Measurements from ENCODE around the gene GPC4. TPM values are rescaled to one million over a fixed set of nuclear protein-coding genes. Genes with fewer than 3 reads are reported as not detected.

Gene GPC4
- total and polyA plus RNA-seq, 2 experiments from 2014 or later = 124 to 183 TPM

DNA sequence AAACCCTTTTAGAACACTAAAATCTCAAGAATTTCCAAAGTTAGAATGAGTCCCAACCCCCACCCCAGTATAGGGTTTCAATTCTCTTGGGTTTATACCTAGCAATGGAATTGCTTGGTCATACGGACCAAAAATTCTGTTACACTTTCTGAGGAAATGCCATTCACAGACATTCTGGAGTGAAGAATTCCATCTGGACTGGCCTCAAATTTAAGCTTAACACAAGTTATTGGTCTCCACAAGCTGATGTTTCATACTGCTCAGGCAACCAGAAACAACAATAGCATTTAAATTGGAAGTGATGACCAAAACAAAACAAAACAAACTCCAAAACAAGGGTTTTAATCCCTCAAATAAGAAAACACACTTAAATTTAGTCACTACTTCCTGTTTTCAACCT, 51.1 kb downstream of the GPC4 start:
- TF ChIP-seq ZNF114 (CRISPR knock-in tag; IDR thresholded peaks at IDR 0.05) = no peak
- no peak for TF ChIP-seq CREB1 (CRISPR knock-in tag; IDR thresholded peaks at IDR 0.05; ENCODE audit: low read depth)
- TF ChIP-seq POLR2AphosphoS5 (IDR thresholded peaks at IDR 0.05; ENCODE audit: low read depth) = no peak
- TF ChIP-seq, protein P1, sequence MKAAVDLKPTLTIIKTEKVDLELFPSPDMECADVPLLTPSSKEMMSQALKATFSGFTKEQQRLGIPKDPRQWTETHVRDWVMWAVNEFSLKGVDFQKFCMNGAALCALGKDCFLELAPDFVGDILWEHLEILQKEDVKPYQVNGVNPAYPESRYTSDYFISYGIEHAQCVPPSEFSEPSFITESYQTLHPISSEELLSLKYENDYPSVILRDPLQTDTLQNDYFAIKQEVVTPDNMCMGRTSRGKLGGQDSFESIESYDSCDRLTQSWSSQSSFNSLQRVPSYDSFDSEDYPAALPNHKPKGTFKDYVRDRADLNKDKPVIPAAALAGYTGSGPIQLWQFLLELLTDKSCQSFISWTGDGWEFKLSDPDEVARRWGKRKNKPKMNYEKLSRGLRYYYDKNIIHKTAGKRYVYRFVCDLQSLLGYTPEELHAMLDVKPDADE (IDR thresholded peaks at IDR 0.05) = no peak
- no peak for TF ChIP-seq JUNB (IDR thresholded peaks at IDR 0.05; ENCODE audit: unreplicated experiment)
- no peak for TF ChIP-seq EZH2phosphoT487 (IDR thresholded peaks at IDR 0.05; ENCODE audit: unreplicated experiment)
- TF ChIP-seq ZNF331 (CRISPR knock-in tag; IDR thresholded peaks at IDR 0.05; ENCODE audit: low read depth) = no peak
- TF ChIP-seq, protein P2, sequence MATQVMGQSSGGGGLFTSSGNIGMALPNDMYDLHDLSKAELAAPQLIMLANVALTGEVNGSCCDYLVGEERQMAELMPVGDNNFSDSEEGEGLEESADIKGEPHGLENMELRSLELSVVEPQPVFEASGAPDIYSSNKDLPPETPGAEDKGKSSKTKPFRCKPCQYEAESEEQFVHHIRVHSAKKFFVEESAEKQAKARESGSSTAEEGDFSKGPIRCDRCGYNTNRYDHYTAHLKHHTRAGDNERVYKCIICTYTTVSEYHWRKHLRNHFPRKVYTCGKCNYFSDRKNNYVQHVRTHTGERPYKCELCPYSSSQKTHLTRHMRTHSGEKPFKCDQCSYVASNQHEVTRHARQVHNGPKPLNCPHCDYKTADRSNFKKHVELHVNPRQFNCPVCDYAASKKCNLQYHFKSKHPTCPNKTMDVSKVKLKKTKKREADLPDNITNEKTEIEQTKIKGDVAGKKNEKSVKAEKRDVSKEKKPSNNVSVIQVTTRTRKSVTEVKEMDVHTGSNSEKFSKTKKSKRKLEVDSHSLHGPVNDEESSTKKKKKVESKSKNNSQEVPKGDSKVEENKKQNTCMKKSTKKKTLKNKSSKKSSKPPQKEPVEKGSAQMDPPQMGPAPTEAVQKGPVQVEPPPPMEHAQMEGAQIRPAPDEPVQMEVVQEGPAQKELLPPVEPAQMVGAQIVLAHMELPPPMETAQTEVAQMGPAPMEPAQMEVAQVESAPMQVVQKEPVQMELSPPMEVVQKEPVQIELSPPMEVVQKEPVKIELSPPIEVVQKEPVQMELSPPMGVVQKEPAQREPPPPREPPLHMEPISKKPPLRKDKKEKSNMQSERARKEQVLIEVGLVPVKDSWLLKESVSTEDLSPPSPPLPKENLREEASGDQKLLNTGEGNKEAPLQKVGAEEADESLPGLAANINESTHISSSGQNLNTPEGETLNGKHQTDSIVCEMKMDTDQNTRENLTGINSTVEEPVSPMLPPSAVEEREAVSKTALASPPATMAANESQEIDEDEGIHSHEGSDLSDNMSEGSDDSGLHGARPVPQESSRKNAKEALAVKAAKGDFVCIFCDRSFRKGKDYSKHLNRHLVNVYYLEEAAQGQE (IDR thresholded peaks at IDR 0.05; ENCODE audit: unreplicated experiment) = no peak
- TF ChIP-seq, protein P3, sequence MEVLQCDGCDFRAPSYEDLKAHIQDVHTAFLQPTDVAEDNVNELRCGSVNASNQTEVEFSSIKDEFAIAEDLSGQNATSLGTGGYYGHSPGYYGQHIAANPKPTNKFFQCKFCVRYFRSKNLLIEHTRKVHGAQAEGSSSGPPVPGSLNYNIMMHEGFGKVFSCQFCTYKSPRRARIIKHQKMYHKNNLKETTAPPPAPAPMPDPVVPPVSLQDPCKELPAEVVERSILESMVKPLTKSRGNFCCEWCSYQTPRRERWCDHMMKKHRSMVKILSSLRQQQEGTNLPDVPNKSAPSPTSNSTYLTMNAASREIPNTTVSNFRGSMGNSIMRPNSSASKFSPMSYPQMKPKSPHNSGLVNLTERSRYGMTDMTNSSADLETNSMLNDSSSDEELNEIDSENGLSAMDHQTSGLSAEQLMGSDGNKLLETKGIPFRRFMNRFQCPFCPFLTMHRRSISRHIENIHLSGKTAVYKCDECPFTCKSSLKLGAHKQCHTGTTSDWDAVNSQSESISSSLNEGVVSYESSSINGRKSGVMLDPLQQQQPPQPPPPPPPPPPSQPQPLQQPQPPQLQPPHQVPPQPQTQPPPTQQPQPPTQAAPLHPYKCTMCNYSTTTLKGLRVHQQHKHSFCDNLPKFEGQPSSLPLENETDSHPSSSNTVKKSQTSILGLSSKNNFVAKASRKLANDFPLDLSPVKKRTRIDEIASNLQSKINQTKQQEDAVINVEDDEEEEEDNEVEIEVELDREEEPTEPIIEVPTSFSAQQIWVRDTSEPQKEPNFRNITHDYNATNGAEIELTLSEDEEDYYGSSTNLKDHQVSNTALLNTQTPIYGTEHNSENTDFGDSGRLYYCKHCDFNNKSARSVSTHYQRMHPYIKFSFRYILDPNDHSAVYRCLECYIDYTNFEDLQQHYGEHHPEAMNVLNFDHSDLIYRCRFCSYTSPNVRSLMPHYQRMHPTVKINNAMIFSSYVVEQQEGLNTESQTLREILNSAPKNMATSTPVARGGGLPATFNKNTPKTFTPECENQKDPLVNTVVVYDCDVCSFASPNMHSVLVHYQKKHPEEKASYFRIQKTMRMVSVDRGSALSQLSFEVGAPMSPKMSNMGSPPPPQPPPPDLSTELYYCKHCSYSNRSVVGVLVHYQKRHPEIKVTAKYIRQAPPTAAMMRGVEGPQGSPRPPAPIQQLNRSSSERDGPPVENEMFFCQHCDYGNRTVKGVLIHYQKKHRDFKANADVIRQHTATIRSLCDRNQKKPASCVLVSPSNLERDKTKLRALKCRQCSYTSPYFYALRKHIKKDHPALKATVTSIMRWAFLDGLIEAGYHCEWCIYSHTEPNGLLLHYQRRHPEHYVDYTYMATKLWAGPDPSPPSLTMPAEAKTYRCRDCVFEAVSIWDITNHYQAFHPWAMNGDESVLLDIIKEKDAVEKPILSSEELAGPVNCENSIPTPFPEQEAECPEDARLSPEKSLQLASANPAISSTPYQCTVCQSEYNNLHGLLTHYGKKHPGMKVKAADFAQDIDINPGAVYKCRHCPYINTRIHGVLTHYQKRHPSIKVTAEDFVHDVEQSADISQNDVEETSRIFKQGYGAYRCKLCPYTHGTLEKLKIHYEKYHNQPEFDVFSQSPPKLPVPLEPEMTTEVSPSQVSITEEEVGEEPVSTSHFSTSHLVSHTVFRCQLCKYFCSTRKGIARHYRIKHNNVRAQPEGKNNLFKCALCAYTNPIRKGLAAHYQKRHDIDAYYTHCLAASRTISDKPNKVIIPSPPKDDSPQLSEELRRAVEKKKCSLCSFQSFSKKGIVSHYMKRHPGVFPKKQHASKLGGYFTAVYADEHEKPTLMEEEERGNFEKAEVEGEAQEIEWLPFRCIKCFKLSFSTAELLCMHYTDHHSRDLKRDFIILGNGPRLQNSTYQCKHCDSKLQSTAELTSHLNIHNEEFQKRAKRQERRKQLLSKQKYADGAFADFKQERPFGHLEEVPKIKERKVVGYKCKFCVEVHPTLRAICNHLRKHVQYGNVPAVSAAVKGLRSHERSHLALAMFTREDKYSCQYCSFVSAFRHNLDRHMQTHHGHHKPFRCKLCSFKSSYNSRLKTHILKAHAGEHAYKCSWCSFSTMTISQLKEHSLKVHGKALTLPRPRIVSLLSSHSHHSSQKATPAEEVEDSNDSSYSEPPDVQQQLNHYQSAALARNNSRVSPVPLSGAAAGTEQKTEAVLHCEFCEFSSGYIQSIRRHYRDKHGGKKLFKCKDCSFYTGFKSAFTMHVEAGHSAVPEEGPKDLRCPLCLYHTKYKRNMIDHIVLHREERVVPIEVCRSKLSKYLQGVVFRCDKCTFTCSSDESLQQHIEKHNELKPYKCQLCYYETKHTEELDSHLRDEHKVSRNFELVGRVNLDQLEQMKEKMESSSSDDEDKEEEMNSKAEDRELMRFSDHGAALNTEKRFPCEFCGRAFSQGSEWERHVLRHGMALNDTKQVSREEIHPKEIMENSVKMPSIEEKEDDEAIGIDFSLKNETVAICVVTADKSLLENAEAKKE (CRISPR knock-in tag; IDR thresholded peaks at IDR 0.05) = no peak
- TF ChIP-seq NANOG (IDR thresholded peaks at IDR 0.05; ENCODE audit: borderline replicate concordance) = no peak
- TF ChIP-seq, protein P4, sequence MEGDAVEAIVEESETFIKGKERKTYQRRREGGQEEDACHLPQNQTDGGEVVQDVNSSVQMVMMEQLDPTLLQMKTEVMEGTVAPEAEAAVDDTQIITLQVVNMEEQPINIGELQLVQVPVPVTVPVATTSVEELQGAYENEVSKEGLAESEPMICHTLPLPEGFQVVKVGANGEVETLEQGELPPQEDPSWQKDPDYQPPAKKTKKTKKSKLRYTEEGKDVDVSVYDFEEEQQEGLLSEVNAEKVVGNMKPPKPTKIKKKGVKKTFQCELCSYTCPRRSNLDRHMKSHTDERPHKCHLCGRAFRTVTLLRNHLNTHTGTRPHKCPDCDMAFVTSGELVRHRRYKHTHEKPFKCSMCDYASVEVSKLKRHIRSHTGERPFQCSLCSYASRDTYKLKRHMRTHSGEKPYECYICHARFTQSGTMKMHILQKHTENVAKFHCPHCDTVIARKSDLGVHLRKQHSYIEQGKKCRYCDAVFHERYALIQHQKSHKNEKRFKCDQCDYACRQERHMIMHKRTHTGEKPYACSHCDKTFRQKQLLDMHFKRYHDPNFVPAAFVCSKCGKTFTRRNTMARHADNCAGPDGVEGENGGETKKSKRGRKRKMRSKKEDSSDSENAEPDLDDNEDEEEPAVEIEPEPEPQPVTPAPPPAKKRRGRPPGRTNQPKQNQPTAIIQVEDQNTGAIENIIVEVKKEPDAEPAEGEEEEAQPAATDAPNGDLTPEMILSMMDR (conservative IDR thresholded peaks at IDR 0.05; ENCODE audit: low read depth in 2 of 2) = no peak

More for the DNA sequence above, 51.1 kb downstream of the GPC4 start:
- H4K20me1 ChIP-seq (replicated peaks; ENCODE audit: insufficient read depth) = peaks cover 50% of the 10 kb centered on the region
- Mint-ChIP-seq H3K4me1 (peaks cover 61% of the 10 kb centered on the region), H3K27ac (no peak overlapping the region), H3K9me3 (no peaks in the 10 kb centered on the region), H3K36me3 (ENCODE audit: low read depth) (no peaks in the 10 kb centered on the region; the same call in 2 of the 3 replicates), H3K4me3 (no peak overlapping the region), H3K27me3 (ENCODE audit: insufficient read depth, low read depth, poor library complexity) (peaks cover 9% of the 10 kb centered on the region)
- H3K4me2 ChIP-seq = no peak overlapping the region
- H3F3A ChIP-seq (replicated peaks; ENCODE audit: low read depth) = no peaks in the 10 kb centered on the region
- no peak overlapping the region for H2AFZ ChIP-seq
- peaks cover 100% of the 10 kb centered on the region for H3K79me2 ChIP-seq (replicated peaks; ENCODE audit: insufficient read depth)
- H3K4me3 ChIP-seq = no peak overlapping the region
- peak overlapping the region; percentile 67; the same call in 1 of the 2 replicates for H3K27ac ChIP-seq (ENCODE audit: low read depth)
- no peaks in the 10 kb centered on the region for H3K36me3 ChIP-seq (ENCODE audit: insufficient read depth)
- DNase-seq (ENCODE audit: low spot score) (no peak), ATAC-seq (no peak)
- H3K27me3 ChIP-seq (ENCODE audit: insufficient read depth) = no peaks in the 10 kb centered on the region
- no peaks in the 10 kb centered on the region for H3K9me2 ChIP-seq (ENCODE audit: insufficient read depth)
- H3K4me1 ChIP-seq (ENCODE audit: insufficient read depth) = peaks cover 65% of the 10 kb centered on the region

All from GM23338 (cell line).